Activated naive CD8-positive, alpha-beta T cell (primary cell): ENCODE data around the gene TULP4.

Experiments
- H3K27ac Mint-ChIP-seq: one replicate; pipeline ENCODE4 v1.8.0; 2021; ENCODE audit warnings: mixed read lengths
- H3K27me3 Mint-ChIP-seq: one replicate; pipeline ENCODE4 v1.8.0; 2021; ENCODE audit warnings: mixed read lengths
- H3K36me3 Mint-ChIP-seq: one replicate; pipeline ENCODE4 v1.8.0; 2021; ENCODE audit warnings: mixed read lengths
- H3K4me1 Mint-ChIP-seq: one replicate; pipeline ENCODE4 v1.8.0; 2021; ENCODE audit warnings: low read depth, mixed read lengths
- H3K4me3 Mint-ChIP-seq: one replicate; pipeline ENCODE4 v1.8.0; 2021; ENCODE audit warnings: mild to moderate bottlenecking, mixed read lengths
- H3K9me3 Mint-ChIP-seq: one replicate; pipeline ENCODE4 v1.8.0; 2021; ENCODE audit warnings: low read depth, mixed read lengths

Gene TULP4, protein sequence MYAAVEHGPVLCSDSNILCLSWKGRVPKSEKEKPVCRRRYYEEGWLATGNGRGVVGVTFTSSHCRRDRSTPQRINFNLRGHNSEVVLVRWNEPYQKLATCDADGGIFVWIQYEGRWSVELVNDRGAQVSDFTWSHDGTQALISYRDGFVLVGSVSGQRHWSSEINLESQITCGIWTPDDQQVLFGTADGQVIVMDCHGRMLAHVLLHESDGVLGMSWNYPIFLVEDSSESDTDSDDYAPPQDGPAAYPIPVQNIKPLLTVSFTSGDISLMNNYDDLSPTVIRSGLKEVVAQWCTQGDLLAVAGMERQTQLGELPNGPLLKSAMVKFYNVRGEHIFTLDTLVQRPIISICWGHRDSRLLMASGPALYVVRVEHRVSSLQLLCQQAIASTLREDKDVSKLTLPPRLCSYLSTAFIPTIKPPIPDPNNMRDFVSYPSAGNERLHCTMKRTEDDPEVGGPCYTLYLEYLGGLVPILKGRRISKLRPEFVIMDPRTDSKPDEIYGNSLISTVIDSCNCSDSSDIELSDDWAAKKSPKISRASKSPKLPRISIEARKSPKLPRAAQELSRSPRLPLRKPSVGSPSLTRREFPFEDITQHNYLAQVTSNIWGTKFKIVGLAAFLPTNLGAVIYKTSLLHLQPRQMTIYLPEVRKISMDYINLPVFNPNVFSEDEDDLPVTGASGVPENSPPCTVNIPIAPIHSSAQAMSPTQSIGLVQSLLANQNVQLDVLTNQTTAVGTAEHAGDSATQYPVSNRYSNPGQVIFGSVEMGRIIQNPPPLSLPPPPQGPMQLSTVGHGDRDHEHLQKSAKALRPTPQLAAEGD (N-terminal part only)

DNA sequence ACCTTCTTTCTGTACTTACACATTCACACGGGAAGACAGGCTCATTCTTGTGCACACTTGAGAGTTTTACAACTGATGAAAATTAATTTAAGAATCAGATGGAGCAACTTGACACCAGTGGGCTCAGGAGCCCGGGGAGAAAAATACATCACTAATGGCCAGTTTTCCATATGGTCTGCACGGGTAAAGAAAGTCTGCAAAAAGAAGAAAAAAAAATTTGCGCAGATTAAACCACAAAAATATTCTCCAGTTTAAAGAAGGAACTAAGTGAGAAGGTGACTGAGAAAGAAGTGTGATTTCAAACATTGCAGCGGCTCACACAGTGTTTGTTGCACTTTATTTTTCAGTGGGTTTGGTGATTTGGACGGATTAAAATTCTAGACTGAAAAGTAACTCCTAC, at the start of gene TULP4:
Gene TULP4, plus strand, starts transcription at position 301 of the 400 bp plus-strand sequence. CDS start 1,552 bp downstream, outside the sequence.
- Mint-ChIP-seq H3K36me3 (peaks cover 36% of the 10 kb centered on the region), H3K4me3 (no peak within 1 kb of the TSS), H3K4me1 (no peaks in the 10 kb centered on the region), H3K27me3 (no peaks in the 10 kb centered on the region), H3K9me3 (peaks cover 4% of the 10 kb centered on the region), H3K27ac (peak within 1 kb of the TSS; percentile 34)

DNA sequence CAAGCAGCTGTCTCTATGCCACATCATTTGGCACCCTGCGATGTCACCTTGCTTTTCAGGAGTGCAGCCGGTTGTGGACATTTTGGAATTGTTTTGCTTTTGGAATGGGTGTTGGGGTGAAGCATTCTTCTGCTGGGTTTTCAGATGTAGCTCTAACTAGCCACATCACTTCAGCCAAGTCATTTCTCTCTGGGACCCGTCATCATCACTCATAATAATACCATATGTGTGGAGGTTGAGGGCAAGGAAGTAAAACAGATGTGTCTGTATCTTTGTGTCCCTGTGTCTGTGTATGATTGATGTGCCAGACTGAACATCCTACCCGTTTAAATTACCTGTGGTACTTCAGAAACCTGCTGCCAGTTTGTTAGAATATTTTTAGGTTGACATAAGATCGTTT, 49.5 kb upstream of the TULP4 start:
- H3K4me1 Mint-ChIP-seq = peaks cover 12% of the 10 kb centered on the region
- peaks cover 10% of the 10 kb centered on the region for H3K36me3 Mint-ChIP-seq
- no peaks in the 10 kb centered on the region for H3K27me3 Mint-ChIP-seq
- H3K4me3 Mint-ChIP-seq = no peak overlapping the region
- H3K9me3 Mint-ChIP-seq = no peaks in the 10 kb centered on the region
- no peak overlapping the region for H3K27ac Mint-ChIP-seq

DNA sequence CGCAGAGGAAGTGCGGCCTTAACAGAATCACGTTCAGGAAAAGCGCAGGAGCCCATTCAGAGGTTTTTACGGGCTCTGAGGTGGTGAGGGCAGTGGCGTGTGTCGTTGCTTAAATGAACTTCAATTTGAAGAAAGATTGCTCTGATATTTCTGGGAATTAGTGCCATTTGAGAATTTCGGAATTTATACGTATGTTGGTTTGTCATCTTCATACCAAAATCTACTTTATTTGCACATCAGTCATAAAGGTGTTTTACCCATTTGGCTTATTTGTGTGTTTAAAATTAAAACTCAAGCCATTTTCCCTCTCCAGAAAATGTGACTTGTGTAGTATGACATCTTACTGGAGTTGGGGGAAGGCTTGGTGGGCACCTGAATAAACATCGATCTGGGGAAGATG, 48.1 kb upstream of the TULP4 start:
- Mint-ChIP-seq H3K4me3 (no peak overlapping the region), H3K27ac (no peak overlapping the region), H3K36me3 (peaks cover 8% of the 10 kb centered on the region), H3K9me3 (no peaks in the 10 kb centered on the region), H3K4me1 (peaks cover 6% of the 10 kb centered on the region), H3K27me3 (no peaks in the 10 kb centered on the region)

DNA sequence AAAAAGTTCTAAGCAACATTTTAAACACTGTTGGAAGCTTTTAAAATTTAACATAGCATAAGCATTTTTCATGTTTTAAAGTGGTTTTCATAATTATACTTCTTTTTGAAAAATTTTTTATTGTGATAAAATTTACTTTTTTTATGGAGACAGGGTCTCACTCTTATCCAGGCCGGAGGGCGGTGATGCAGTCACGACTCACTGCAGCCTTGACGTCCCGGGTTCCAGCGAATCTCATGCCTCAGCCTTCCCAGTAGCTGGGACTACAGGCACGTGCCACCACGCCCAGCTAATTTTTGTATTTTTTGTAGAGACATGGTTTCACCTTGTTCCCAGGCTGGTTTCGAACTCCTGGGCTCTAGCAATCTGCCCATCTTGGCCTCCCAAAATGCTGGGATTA, 46.1 kb upstream of the TULP4 start:
- Mint-ChIP-seq H3K4me3 (no peak overlapping the region), H3K27ac (no peak overlapping the region), H3K36me3 (peaks cover 6% of the 10 kb centered on the region), H3K9me3 (no peaks in the 10 kb centered on the region), H3K4me1 (peaks cover 12% of the 10 kb centered on the region), H3K27me3 (no peaks in the 10 kb centered on the region)

DNA sequence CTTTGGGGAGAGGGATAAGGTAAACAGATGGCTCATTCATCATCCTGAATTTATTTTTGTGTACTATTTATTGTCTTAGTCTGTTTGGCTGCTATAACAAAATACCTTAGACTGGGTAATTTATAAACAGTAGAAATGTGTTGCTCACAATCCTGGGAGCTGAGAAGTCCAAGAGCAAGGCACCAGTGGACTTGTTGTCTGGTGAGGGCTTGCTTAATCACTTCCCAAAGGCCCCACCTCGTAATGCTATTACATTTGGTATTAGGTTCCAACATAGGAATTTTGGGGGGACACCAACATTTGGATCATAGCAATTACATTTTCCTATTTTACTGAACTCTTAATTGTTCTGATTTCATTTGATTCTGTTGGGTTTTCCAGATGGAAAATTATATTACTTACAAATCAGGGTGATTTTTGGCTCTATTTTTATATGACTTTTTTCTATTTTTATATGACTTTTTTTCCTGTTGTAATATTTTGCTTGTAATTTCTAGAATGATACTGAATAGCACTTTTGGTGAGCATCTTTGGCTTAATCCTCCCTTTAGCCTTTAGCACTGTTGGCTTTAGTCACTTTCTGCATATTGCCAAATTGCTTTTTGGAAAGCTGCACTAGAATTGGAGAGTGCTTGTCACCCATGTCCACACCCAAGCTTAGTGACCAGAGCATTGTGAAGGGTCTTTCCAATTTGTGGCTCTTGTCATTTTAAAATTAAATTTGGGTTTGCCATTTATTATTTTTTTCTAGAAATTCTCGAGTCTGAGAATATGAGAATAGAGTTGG, 43.7 kb upstream of the TULP4 start:
- Mint-ChIP-seq H3K27me3 (no peaks in the 10 kb centered on the region), H3K4me1 (peaks cover 19% of the 10 kb centered on the region), H3K9me3 (no peaks in the 10 kb centered on the region), H3K4me3 (no peak overlapping the region), H3K27ac (no peak overlapping the region), H3K36me3 (peaks cover 10% of the 10 kb centered on the region)

DNA sequence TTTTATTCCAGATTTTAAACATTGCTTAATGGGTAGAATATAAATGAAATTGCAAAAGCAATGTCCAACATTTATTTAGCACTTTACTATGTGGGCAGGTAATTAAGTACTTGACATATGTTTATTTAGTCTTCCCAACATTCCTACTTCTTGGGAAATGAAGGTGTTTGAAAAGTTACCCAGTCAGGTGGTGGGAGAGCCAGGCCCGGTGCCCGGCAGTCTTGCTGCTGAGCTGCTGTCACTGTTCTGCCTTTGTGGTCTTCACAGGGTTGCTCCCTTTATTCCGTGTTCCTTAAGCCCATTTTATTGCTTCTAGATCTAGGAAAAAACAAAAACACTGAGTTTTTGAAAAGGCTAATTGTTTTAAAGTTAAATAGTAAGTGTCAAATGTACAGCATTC, 42.6 kb upstream of the TULP4 start:
- Mint-ChIP-seq H3K27ac (no peak overlapping the region), H3K4me3 (no peak overlapping the region), H3K27me3 (no peaks in the 10 kb centered on the region), H3K9me3 (no peaks in the 10 kb centered on the region), H3K36me3 (peaks cover 12% of the 10 kb centered on the region), H3K4me1 (peaks cover 21% of the 10 kb centered on the region)

DNA sequence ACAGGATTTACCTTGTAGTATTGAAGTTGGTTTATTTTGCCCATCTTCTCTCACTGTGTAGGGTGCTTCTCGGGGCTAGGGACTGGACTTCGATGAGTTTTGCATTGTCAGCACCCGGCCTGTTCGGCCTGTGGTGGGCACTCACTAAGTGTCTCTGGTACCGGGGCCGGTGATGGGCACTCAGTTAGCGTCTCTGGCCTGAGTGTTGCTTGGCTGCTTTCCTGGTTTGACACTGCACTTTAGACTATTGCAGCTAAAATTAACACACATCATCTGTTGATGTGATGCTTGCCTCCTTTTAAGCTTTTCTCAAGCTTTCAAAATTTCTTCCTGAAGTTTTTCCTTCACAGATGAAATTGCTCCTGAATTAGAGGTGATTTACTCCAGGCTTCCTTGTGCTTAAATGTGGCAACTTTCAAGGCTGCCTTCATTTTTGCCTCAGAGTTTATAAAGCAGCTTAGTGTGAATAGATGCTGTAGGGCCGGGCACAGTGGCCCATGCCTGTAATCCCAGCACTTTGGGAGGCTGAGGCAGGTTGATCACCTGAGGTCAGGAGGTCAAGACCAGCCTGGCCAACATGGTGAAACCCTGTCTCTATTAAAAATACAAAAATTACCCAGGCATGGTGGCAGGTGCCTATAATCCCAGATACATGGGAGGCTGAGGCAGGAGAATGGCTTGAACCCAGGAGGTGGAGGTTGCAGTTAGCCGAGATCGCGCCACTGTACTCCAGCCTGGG, 41.7 kb upstream of the TULP4 start:
- H3K9me3 Mint-ChIP-seq = no peaks in the 10 kb centered on the region
- no peak overlapping the region for H3K4me3 Mint-ChIP-seq
- no peak overlapping the region for H3K27ac Mint-ChIP-seq
- H3K36me3 Mint-ChIP-seq = peaks cover 14% of the 10 kb centered on the region
- H3K27me3 Mint-ChIP-seq = no peaks in the 10 kb centered on the region
- H3K4me1 Mint-ChIP-seq = peaks cover 21% of the 10 kb centered on the region

DNA sequence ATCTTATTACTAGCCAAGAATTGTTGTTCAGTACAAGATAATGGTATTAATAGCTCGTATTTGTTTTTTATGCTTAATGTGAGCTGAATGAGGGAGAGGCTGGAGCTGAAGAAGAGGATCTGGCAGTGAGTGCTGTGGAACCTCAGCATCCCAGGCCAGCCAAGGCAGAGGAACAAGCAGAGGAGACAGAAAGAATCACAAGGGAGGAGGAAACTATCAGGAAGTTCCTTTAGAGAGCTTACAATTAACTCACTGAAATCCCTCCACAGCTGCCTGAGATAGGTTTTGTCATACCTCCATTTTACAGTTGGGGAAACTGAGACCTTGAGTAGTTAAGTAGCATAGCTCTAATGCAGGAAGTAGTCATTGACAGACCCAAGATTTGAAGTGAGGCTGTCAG, 39.9 kb upstream of the TULP4 start:
- Mint-ChIP-seq H3K9me3 (no peaks in the 10 kb centered on the region), H3K4me3 (no peak overlapping the region), H3K27ac (no peak overlapping the region), H3K27me3 (no peaks in the 10 kb centered on the region), H3K36me3 (peaks cover 9% of the 10 kb centered on the region), H3K4me1 (peaks cover 21% of the 10 kb centered on the region)

DNA sequence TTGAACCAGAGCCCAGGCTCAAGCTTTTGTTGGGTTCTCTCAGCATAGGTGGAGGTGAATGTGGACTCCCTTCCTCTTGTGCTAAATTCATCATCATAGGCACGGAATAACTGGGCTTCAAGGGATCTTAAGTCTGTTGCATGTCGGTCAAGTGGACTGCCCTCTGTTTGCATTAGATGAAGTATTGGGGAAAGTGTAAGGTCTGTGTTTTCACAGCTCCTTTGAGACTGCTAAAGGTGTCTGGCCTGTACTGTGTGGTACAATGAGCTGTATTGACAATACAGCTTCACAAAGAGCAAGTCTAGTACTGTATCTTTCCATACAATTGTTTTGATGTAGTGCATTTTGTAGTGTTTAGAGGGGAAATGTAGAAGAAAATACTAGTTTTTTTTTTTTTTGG, 34.3 kb upstream of the TULP4 start:
- H3K4me3 Mint-ChIP-seq = no peak overlapping the region
- H3K36me3 Mint-ChIP-seq = peaks cover 12% of the 10 kb centered on the region
- no peak overlapping the region for H3K27ac Mint-ChIP-seq
- no peaks in the 10 kb centered on the region for H3K9me3 Mint-ChIP-seq
- no peaks in the 10 kb centered on the region for H3K27me3 Mint-ChIP-seq
- peaks cover 7% of the 10 kb centered on the region for H3K4me1 Mint-ChIP-seq

DNA sequence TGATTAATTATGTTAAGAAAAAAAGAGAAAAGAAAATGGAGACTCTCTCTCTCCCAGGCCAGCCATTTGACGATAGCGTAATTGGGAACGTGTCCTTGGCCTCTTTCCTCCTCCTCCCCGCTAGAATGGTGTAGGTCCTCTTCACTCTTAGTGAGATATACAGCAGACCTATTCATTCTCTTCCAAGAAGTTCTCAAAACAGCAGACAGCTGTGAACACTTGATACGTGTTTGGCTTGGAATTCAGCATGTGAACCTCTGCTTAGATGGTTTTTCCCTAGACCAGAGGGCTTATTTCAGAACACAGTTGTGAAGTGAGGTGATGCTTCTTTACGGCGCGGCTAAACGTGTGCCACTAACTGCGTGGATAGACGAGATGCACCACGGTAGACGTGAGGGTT, 32.6 kb upstream of the TULP4 start:
- peaks cover 19% of the 10 kb centered on the region for H3K4me1 Mint-ChIP-seq
- no peaks in the 10 kb centered on the region for H3K9me3 Mint-ChIP-seq

DNA sequence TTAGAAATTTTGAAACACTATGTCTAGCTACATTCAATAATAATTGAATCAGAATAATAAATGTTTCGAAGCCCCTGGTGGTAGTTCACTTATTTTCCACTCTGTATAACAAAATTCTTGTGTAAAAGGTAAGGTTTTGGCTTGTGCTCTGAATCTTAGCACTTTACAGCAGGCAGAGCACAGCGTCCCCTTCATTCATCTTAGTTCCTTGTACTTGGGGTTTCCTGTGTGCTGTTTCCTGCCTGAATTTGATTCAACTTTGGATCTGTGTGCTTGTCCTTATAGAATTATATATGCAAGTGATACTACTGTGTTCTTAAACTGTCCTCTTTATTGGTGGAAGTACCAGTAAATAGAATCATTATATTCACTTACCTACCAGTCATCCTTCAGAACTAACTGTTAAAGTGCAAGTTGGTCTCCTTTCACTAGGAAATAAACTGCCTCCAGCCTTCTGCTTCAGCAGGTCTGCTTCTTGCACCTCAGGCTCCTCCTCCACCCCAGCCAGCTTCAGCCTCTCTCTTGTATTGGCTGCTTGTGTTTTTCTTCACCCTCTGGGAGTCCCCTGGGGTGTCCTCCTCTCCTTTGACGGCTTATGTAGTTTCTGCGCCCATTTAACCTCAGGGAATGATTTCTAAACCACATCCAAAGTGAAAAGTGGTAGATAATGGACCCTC, 28.8 kb upstream of the TULP4 start:
- H3K9me3 Mint-ChIP-seq = no peaks in the 10 kb centered on the region
- no peaks in the 10 kb centered on the region for H3K27me3 Mint-ChIP-seq
- peaks cover 28% of the 10 kb centered on the region for H3K4me1 Mint-ChIP-seq
- no peak overlapping the region for H3K4me3 Mint-ChIP-seq
- peaks cover 5% of the 10 kb centered on the region for H3K36me3 Mint-ChIP-seq
- H3K27ac Mint-ChIP-seq = no peak overlapping the region

More for the DNA sequence above, 32.6 kb upstream of the TULP4 start:
- Mint-ChIP-seq H3K27ac (no peak overlapping the region), H3K36me3 (peaks cover 5% of the 10 kb centered on the region), H3K27me3 (no peaks in the 10 kb centered on the region), H3K4me3 (no peak overlapping the region)

DNA sequence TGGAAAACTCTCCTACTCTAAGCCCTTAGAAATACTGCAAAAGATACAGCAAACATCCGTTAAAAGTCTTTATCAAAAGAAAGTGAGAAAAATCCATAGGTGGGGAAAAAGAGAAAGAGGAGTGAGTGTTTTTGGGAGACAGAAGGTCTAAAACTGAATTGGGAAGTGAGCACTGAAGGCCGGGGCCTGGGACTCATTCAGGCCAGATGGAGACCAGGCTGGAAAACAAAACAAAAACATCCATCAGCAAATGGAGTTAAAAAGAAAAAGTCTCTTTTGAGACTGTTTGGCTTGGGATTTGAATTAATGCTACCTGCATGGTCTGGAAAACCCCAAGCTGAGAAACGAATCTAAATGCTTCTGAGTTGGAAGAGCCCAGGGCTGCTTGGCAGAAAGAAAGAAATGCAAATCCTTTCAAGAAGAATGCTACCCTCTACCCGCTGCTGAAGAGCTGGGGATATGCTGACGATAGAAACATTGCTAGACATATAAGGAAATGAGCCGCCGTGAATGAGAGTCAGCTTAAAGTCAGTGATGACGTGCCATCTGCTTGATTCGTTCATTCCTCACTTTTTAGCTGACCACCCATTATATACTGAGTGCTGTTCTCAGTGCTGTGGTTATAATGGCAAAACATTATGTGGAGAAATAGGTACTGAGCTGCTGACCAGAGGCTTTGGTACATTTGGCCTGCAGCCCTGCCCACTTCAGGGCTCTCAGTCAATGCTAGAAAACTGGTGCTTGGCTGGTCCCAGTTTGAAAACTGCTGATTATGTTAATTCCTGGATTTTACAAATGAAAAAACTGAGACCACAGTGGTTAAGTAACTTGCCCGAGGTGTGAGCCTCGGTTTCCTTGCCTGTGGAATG, 28.0 kb upstream of the TULP4 start:
- Mint-ChIP-seq H3K9me3 (no peaks in the 10 kb centered on the region), H3K4me3 (no peak overlapping the region), H3K27ac (no peak overlapping the region)

More for the DNA sequence above, 28.0 kb upstream of the TULP4 start:
- no peaks in the 10 kb centered on the region for H3K27me3 Mint-ChIP-seq
- peaks cover 4% of the 10 kb centered on the region for H3K36me3 Mint-ChIP-seq
- peaks cover 28% of the 10 kb centered on the region for H3K4me1 Mint-ChIP-seq
